SKM-1 (cell line): Measurements from ENCODE around the gene SAMD14.

Source experiments
- DNase-seq: peaks from one replicate; lab custom pipeline; 2025; ENCODE audit not compliant: unreplicated experiment; lab: John Stamatoyannopoulos, UW

The SAMD14 gene

DNA sequence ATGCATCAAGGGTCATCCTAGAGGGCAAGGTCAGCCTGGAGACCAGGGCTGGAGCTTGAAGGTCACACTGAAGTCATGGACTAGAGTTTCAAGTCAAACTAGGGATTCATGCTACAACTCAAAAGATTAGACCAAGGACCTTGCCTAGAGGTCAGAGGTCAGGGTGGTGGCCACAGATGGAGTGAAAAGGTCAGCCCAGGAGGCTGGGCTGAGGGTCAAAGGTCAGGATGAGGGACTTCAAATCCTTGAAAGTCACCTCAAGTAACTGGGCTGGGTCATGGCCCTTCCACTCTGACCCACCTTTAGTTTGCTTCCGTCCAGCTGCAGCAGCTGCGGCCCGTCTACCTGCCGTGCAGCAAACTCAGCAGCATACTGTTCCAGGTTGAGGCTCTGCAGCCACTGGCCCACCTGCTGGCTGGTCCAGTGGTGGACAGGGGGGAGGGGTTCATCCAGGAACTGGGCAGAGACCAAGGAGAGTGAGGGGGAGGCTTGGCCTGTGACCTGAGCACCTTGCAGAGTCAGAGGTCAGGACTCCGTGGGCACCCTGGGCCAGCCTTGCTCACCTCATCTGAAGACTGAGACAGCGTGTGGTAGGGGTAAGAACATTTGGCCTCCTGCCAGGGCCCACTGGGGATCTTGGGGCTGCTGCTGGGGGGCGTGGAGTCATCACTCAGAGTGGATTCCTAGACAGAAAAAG is 16.2 kb downstream of the SAMD14 start:
- DNase-seq: no peak

DNA sequence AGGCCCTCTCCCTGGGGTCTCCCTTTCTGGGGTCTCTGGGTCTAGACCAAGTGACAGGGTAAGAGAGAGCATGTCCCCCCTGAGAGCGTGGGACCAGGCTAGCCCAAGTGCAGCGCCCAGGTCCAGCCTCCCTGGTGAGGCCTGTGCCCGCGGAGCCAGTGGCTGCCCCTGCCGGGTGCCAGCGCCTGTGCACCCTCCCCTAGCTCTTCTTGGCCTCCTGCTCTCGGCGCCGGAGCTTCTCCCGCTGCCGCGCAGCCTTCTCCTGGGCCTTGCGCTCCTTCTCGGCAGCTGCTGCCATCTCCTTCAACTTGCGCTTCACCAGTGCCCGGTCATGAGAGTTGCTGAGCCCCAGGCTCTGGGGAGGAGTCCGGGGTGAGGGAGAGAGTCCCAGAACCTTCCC is 17.3 kb downstream of the SAMD14 start:
- no peak for DNase-seq

DNA sequence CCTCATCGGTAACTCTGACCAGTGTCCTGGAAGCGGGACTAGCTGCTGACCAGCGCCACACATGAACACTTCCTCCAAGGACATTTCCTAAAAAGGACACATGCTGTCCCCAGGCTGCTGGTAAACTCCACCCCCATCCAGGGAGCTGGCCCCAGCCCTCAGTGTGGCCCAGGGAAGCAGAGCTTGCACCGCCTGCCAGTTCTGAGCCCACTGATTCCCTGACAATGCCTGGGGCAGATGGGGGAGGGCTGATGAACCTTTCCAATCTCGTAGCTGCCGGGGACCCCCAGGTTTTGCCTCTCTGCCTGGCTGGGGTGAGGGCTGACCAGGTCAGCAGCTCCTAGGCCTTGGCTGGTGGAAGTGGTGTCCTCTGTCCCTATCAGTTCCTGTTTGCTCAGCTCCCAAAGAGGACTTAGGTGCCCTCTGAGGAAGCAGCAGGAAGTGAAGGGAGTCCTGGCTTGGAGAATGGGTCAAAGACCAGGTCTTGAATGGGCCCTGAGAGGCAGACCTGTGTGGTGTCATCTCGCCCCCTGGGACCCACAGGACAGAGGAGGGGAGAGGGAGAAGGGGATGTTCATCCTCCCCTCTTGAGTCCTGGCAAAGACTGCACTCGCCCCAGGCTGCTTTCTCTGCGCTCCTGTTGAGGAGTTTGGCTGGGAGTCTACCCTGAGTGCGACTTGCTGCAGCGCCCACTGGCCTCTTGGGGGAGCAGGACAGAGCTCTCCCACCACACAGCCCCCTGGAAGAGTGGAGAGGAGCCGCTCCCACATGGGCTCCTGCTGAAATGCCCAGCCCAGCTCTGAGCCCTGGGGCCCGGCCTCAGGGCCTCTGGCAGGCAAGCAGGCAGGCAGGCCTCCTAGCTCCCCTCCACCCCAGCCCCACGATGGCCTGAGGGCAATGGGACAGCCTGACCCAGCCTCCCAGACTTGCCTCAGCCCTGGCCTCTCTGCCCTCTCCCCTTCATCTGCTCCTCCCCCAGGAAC is 18.0 kb downstream of the SAMD14 start:
- no peak for DNase-seq

DNA sequence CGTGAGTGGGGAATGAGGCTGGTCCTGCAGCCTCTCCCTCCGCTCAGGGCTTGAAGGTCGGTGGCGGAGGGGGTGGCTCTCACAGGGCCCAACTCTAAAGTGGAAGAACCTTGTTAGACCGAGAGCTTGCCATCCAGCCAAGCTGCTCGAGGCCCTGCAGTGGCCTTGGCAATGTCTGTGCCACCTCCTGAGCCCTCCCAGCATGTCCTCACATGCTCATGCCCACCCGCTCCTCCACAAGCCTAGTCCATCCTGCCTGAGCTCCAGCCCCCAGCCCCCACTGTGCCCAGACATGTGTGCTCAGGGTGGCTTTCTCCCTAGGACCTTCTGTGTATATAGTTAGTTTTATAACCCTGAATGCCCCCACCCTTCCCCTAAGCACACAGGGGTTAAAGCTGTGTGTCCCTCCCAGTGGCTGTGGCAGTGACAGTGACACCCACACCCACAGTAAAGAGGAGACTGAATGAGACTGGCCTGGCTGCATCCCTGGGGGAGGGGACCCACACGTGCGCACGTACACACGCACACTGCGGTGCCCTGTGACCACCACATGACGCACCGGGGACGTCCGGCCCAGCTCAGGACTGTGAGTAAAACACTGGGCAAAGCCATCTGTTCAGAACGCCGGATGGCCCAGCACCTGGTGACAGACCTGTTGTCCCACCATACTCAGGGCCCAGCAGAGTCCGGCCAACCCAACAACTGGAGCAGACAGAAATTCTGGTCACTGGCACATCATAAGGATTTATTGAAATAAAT is 19.2 kb downstream of the SAMD14 start:
- no peak for DNase-seq

DNA sequence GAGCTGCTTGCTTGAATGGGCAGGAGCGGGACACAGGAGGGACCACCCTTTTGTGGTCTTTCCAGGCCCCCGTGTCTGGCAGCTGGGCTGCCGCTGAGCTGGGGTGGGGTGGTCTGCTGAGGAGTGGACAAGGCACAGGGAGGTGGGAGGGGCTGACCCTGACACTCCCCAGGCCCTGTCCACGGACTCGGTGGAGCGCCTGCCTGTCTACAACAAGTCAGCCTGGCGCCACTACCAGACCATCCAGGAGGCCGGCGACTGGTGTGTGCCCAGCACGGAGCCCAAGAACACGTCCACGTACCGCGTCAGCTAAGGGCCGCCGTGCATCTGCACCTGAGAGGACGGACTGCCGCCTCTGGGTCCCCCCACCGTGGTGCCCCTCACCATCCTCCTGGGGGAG is 20.2 kb downstream of the SAMD14 start:
- DNase-seq: no peak

DNA sequence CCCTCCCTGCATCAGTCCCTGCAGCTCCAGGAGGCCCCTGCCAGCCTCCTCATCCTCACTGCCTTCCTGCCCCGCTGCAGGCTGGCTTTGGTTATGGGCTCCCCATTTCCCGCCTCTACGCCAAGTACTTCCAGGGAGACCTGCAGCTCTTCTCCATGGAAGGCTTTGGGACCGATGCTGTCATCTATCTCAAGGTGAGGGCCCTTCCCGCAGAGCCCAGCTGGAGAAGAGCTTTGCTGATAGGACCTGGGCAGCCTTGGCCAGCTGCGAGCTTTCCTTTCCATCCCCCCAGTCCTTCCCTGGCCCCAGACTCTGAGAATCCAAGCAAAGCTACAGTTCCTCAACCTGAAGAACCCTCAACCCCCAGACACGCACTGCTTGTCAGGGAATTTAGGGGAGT is 20.8 kb downstream of the SAMD14 start:
- no peak for DNase-seq

DNA sequence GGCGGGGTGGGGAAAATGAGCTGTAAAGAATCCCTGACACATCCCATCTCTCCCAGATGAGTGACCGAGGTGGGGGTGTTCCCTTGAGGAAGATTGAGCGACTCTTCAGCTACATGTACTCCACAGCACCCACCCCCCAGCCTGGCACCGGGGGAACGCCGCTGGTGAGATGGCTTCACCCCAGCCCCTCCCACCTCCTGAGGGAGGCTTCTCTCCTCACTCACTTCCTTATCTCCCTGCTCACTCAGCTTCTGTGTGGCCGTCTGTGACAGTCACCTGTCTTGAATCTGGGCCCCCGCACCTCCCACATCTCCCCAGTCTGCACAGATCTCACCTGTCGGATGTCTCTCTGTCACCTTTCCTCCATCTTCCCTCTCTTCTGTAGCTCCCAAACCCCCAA is 21.4 kb downstream of the SAMD14 start:
- DNase-seq: no peak

DNA sequence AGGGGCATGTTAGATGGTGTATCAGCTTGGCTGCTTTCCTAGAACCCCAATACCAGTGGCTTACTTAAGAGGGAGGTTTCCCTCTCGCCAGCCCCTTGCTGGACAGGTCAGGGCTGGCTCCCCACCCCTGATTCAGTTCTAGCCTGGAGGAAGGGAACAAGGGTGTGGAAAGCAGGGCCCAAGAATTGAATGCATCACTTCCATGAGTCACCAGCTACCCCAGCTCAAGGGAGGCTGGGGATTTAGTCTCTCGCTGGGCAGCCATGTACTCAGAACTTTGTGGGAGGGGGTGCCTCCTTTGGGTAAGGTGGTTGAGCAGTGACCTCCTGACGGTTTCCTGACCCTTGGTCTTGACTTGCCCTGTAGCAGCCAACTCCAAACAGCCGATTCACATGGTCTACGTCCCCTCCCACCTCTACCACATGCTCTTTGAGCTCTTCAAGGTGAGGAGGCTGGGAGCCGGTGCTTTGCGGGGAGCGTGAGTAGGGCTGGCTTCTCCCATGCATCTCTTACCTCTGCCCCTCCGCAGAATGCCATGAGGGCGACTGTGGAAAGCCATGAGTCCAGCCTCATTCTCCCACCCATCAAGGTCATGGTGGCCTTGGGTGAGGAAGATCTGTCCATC is 22.1 kb downstream of the SAMD14 start:
- no peak for DNase-seq

DNA sequence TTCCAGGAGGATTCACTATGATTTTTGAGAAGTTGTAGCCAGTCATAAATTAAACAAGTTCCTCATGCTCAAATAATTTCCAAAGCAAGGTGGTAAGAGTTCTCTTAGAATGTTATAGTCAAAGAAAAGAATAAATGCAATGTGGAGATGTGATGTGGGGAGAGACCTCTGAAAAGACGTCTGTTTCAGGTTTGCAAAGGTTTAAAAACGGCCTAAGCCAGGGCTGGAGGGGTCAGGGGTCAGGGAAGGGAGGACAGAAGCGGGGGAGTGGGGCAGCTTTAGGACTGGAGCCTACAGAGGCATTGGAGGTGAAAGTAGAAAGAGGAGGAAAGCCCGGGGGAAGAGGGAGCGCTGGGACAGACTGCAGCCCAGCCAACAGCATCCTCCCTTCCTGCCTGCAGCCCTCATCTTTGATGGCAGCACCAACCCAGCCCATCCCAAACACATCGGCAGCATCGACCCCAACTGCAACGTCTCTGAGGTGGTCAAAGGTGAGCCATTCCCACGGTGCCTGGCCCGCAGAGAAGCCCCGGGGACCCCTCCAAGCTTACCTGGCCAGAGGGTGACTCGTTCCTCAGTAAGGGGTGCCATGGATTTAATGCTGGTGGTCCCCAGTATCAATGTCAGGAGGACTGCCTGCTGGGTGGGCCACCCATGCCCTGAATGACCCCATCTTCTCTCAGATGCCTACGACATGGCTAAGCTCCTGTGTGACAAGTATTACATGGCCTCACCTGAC is 23.4 kb downstream of the SAMD14 start:
- no peak for DNase-seq

DNA sequence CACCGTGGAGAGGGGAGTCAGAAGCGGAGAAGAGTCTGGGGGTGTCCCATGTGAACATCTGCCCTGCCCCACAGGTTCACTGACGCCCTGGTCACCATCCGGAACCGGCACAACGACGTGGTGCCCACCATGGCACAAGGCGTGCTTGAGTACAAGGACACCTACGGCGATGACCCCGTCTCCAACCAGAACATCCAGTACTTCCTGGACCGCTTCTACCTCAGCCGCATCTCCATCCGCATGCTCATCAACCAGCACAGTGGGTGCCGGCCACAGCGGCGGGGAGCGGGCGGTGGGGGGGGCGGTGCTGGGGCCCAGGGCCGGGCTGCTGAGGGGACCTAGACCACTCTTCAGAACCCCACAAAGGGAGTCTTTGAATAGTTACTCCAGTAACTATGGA is 24.1 kb downstream of the SAMD14 start:
- DNase-seq: no peak

DNA sequence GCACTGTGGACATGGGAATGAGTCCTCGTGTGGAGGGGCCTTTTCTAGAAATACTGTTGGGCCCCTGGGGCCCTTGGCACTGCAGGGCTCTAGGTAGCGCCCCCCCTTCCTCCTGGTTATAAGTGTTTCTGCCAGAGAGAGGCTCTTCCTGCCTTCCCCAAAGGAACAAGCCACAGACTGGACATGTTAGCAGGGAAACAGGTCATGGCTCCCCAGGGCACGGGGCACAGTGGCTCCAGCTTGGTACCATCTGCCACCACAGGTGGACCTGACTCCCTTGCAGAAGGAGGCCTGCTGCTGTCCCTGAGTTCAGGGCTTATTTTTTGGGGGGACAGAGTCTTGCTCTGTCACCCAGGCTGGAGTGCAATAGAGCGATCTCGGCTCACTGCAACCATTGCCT is 26.0 kb downstream of the SAMD14 start:
- no peak for DNase-seq

DNA sequence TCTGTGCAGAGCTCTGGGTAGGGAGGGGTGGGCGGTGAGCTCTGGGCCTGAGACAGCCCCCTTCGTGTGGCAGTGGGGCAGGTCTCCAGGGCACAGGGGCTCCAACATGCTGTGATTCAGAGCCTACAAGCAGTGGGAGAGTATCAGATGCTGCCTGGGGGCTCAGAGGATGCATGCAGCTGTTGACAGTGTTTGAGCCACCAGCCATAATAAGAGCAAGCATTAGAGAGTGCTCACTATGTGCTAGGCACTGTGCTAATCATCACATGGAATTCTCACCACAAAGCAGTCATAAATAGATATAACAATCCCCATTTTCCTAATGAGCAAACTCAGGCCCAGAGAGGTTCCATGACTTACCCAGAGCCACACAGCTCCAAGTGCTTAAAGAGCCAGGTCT is 26.7 kb downstream of the SAMD14 start:
- DNase-seq: no peak

DNA sequence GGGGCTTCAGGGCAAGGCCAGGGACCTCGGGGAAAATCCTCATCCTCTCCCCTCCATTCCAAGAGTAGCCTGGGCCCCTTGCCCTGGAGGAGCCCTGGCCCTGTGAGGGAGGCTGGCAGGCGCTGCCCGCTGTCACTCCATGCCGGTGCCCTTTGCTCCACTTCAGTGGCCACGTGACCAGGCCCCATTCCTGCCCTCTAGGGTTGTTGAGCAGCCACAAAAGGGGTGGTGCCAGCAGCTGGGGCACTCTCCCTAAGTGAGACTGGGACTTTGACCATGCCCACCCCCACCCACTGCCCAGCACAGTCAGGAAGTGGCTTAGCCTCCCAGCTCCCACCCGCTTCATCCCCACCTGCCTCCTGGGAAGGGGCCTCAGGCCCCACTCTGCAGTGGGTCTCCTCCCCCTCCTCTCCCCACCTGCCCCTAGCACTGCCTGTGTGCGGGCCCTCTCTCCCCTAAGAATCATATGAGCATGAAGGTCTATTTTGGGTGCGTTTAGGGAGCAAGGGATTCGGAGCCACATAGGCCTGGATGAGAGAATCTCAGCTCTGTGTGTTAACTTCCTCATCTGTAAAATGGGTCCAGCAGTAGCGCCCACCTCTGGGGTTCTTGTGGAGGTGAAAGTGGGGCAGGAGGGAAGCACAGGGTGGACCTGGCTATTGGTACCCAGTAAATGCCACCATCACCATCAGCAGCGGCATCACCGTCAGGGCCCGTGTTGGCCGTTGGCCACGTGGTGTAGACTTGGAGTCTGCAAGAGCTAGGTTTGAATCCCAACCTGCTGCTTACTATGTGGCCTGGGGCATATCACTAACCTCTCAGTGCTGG is 27.6 kb downstream of the SAMD14 start:
- DNase-seq: no peak

DNA sequence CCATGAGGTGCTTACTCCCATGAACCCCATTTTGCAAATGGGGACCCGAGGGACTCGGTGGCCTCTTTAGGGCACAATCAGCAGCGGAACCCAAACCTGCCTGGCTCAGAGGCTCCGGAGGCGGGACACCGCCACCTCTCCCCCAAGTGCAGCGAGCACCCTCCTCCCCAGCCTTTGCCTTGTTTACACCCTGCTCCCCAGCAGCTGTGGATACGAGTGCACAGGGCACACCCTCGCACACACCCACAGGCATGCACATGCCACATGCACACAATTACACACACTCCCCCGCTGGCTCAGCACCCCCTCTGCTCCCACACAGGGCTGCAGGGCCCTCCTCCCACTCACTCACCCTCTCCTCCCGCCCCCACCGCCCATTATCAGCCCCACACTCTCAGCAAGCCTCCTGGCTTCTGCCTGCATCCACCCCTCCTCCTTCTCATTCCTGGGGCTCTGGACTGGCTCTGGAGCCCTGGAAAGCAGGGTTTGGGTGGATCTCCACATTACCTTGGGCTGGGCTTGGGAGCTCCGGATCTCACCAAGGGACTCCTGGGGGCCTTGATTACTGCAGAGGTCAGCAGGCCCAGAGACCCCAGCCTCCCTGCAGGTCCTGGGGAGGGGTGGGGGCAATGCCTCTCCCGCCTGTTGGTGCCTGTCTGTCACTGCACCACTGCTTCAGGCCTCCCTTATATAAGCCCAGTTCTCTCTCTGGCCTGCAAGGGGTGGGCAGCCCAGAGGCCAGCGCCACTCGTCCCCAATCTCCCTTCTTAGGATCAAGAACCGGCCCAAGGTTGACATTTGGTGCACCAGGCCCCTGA is 28.4 kb downstream of the SAMD14 start:
- no peak for DNase-seq

DNA sequence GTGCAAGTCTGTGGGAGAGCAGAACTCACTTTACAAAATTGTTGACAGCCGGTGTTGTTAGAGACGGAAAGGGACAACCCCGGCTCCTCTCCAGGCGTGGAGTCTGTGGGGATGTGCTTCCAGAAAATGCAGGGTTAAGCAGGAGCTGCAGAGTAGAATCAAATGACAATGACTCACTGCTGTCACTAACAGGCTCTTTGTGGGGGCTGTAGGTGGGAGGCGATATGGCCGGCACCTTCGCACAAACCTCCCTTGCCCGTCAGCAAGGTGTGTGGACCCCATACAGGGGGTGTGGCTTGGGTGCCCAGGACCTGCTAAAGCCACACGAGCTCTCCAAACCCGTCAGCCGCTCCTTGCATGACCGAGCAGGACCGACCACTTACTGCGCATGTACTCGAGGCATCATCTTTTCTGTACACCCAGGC is 29.0 kb downstream of the SAMD14 start:
- DNase-seq: no peak

DNA sequence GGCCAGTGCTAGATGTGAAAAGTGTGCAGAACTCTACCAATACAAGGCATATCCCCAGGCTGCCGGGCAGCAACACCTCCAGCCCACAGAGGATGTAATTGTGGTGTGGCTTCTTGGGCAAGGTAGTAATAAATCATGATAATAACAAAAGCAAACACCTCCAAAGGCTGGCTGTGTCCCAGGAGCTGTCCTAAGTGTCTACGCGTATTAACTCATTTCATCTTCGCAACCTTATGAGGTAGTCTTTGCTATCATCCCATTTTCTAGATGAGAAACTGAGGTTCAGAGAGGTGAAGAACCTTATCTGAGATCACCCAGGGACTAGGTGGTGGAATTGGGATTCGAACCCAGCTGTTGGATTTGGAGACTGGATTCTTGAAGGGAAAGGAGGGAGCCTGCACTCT is 29.5 kb downstream of the SAMD14 start:
- no peak for DNase-seq

DNA sequence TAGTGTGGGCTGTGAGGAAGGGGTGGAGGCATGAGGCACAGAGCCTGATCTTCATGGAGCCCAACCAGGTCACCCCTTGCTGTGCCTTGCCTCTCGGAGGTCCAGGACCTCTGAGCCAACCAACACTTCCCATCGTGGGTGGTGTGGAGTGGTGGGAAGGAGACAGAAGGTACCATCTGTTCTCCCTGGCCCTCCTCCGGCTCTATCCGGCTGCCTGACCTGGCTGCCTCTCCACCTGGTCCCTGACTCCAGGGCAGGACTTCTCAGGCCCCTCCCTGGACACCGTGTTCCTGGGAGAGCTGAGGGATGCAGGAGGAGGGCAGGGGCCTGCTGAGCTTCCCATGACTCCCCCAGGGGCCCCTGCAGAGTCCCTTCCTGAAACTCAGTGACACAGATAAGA is 31.0 kb downstream of the SAMD14 start:
- DNase-seq: no peak

DNA sequence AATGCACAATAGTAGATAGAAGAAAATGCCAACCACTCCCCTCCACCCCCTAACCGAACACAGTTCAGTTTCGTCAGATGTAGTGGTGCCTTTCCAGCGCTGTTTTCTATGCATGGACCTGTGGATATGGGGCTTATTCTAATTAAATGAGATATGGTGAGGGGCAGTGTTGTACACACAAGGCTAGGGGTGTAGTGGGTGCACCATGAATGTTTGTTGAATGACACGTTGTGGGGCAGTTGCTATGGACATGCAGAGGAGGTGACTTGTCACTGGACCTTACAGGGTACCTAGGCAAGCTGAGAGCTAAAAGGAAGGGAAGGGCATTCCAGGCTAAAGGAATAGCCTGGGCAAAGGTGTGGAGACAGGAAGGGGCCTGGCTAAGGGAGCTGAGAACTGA is 31.4 kb downstream of the SAMD14 start:
- no peak for DNase-seq

DNA sequence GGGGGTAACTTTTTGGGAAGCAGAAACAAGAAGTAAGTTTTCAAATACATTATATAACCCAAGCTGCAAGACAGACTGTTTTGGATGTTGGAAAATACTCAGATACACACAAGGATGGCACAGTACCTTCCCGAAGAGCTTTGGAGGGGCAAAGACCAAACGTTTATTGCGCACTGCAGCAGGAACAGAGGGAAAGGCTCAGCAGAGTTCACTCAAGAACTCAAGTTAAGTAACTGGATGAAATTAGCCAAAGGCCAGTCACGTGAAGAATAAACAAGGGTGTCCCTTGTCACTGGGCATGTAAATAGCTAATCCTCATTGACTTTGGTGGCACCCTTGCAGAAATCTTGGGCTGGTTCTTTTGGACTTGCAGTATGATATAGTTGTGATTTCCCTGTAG is 32.0 kb downstream of the SAMD14 start:
- DNase-seq: no peak
